B cell (primary cell): ENCODE data around the gene MYCBPAP. TPM values are rescaled to one million over a fixed set of nuclear protein-coding genes. Genes with fewer than 3 reads are reported as not detected.

ENCODE experiments used
- ATAC-seq: fragments of 200-7000 bp; cut with Tn5 transposase; one replicate; pipeline ENCODE4 v1.10.0; 2021; ENCODE audit warnings: low read depth, mild to moderate bottlenecking, moderate number of reproducible peaks, moderate library complexity
- CTCF ChIA-PET: fragments of 350-600 bp; sonication (Branson Sonifier 250); formaldehyde crosslinking; loops from one replicate; lab custom pipeline; 2021; ENCODE audit warnings: antibody characterized with exemption, inconsistent platforms; lab: Charles Lee
- POLR2A ChIA-PET: fragments of 350-600 bp; sonication (Branson Sonifier 250); formaldehyde crosslinking; loops from one replicate; lab custom pipeline; 2021; ENCODE audit warnings: antibody characterized with exemption; lab: Charles Lee
- DNase-seq: peaks from one replicate; pipeline ENCODE4 v3.0.0; 2013
- H2AFZ ChIP-seq: 2 replicates; pipeline ENCODE4 v1.6.1; 2012; ENCODE audit warnings: mild to moderate bottlenecking, low read depth, low read length; ENCODE audit not compliant: insufficient read depth, poor library complexity, severe bottlenecking
- H3K27ac ChIP-seq, 2 donors: 1 replicate in 1 of 2; 2 replicates in 1 of 2; pipeline ENCODE4 v1.5.1; 2012 to 2013; ENCODE audit warnings: low read length in 2 of 2, mild to moderate bottlenecking in 2 of 2, moderate library complexity in 1 of 2
- H3K27me3 ChIP-seq, 4 experiments: fragments of 200-600 bp in 1 of 4; sonication (generic) in 1 of 4; replicated peaks in 1 of 4; 1 replicate in 2 of 4; 2 replicates in 2 of 4; pipeline versions ENCODE4 v1.6.1 to v1.7.0; 2013 to 2016; ENCODE audit warnings: low read length in 3 of 4, mild to moderate bottlenecking in 2 of 4, mixed read lengths in 1 of 4, moderate library complexity in 1 of 4; ENCODE audit not compliant: insufficient read depth in 4 of 4, control insufficient read depth in 3 of 4; ENCODE audit errors: control extremely low read depth in 1 of 4
- H3K36me3 ChIP-seq, 2 experiments: replicated peaks in 1 of 2; 1 replicate in 1 of 2; 2 replicates in 1 of 2; pipeline versions ENCODE4 v1.6.1 to v1.7.1; 2013; ENCODE audit warnings: low read length in 1 of 2; ENCODE audit not compliant: insufficient read depth in 2 of 2, control insufficient read depth in 1 of 2; ENCODE audit errors: control extremely low read depth in 1 of 2, extremely low read depth in 1 of 2
- H3K4me1 ChIP-seq, 2 donors: fragments of 200-600 bp in 1 of 2; sonication (generic) in 1 of 2; 1 replicate in 1 of 2; 2 replicates in 1 of 2; pipeline versions ENCODE4 v1.5.1 to v1.6.1; 2013 to 2017; ENCODE audit warnings: low read length in 2 of 2; ENCODE audit not compliant: control insufficient read depth in 2 of 2, insufficient read depth in 2 of 2
- H3K4me2 ChIP-seq: replicated peaks from 2 replicates; pipeline ENCODE3; 2012; ENCODE audit warnings: mild to moderate bottlenecking, low read depth, low read length; ENCODE audit not compliant: poor library complexity, severe bottlenecking
- H3K4me3 ChIP-seq, 5 experiments: fragments of 200-600 bp in 1 of 5; sonication (generic) in 1 of 5; 1 replicate in 3 of 5; 2 replicates in 2 of 5; pipeline versions ENCODE4 v1.5.1 to v1.7.0; 2011 to 2016; ENCODE audit warnings: low read length in 4 of 5, mild to moderate bottlenecking in 4 of 5, low read depth in 2 of 5, control low read depth in 1 of 5, moderate library complexity in 1 of 5; ENCODE audit not compliant: insufficient read depth in 1 of 5; ENCODE audit errors: control extremely low read depth in 1 of 5, extremely low read depth in 1 of 5
- H3K79me2 ChIP-seq: fragments of 200-600 bp; sonication (generic); one replicate; pipeline ENCODE4 v1.6.0; 2016; ENCODE audit warnings: low read length; ENCODE audit not compliant: control insufficient read depth, insufficient read depth
- H3K9ac ChIP-seq: fragments of 200-600 bp; sonication (generic); 2 replicates; pipeline ENCODE4 v1.6.1; 2017; ENCODE audit warnings: mild to moderate bottlenecking, low read length, moderate library complexity
- H3K9me3 ChIP-seq, 3 donors: one replicate each; pipeline versions ENCODE4 v1.6.1 to v1.7.1; 2013; ENCODE audit warnings: low read length in 2 of 3; ENCODE audit not compliant: control insufficient read depth in 2 of 3, insufficient read depth in 1 of 3; ENCODE audit errors: control extremely low read depth in 1 of 3
- H4K20me1 ChIP-seq: 2 replicates; pipeline ENCODE4 v1.6.0; 2012; ENCODE audit warnings: mild to moderate bottlenecking, low read length; ENCODE audit not compliant: insufficient read depth, control insufficient read depth, poor library complexity, severe bottlenecking
- H3K27ac Mint-ChIP-seq: one replicate; pipeline ENCODE4 v1.8.0; 2021; ENCODE audit warnings: mixed read lengths
- H3K27me3 Mint-ChIP-seq: one replicate; pipeline ENCODE4 v1.8.0; 2021; ENCODE audit warnings: mixed read lengths
- H3K4me1 Mint-ChIP-seq: one replicate; pipeline ENCODE4 v1.8.0; 2021; ENCODE audit warnings: mixed read lengths
- H3K4me3 Mint-ChIP-seq: one replicate; pipeline ENCODE4 v1.8.0; 2021; ENCODE audit warnings: mixed read lengths
- H3K9me3 Mint-ChIP-seq: one replicate; pipeline ENCODE4 v1.8.0; 2022; ENCODE audit warnings: mixed read lengths; ENCODE audit not compliant: insufficient read depth
- EZH2 ChIP-seq: IDR thresholded peaks from 2 replicates; pipeline ENCODE4 v1.6.1; 2012; ENCODE audit warnings: borderline replicate concordance, low read depth, mild to moderate bottlenecking, moderate library complexity, low read length; ENCODE audit not compliant: insufficient read depth, poor library complexity, severe bottlenecking
- WGBS: methylation state at CpG from one replicate; pipeline ENCODE4 v1.1.5; 2013; ENCODE audit warnings: missing lambda C conversion rate; ENCODE audit not compliant: insufficient coverage; 5-methylcytosine and 5-hydroxymethylcytosine counted together
- intact Hi-C: fragments of 100-400 bp; cut with micrococcal nuclease; formaldehyde crosslinking; loops from one replicate; pipeline ENCODE4 v1.10.0; 2022
- polyA plus RNA-seq: library from polyadenylated mRNA; depleted of rRNA; stranded (reverse); fragments of >200 nt; gene quantifications from 2 replicates; pipeline ENCODE4 v1.2.3, GENCODE V29; 2012
- total RNA-seq, 2 donors: library from RNA; stranded (reverse); fragments of 120-200 nt in 1 of 2; gene quantifications; 1 replicate in 1 of 2; 2 replicates in 1 of 2; pipeline versions ENCODE4 v1.2.3 to v1.2.4, GENCODE V29; 2013 to 2022
- TF ChIP-seq, protein P1 (sequence below): fragments of 200-600 bp; IDR thresholded peaks from one replicate; pipeline ENCODE4 v1.8.0; 2022; ENCODE audit warnings: antibody characterized with exemption, mild to moderate bottlenecking

The MYCBPAP gene
- total and polyA plus RNA-seq, 2 donors (not counting 1 experiment from before 2014, with no cell fraction given) = 1.9 to 5.1 TPM

DNA sequence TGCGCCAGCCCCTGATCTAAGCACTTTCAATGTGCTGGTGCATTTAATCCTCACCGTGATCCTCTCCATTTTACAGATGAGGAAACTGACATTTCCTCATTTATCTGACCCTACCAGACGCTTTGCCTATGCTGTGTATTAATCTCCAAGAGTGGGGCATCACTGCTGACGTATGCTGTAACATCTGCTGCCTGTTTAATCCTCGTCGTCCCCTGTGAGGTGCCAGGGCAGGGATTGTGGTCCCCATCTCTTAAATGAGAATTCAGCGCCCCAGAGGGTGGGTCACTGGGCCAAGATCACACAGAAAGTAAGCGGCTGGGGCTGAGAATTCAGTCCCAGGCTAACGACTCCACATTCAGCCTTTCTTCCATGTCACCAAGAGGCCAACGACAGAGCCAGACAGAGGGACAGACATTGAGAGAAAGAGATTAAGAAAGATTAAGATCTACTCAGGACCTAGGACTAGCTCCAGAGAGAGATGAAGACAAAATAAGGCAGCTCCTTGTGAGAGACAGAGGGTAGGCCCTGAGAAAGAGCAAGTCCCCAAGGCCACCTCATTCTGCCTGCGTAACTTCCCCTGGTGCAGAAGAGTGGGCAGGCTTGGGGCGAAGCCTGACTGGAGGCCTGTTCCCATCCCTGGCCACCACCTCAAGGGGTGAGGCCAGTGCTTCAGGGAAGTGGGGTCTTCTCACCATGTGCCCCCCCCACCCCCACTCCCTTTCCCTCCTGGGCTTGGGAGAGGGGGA, 65.8 kb downstream of the MYCBPAP start:
- intact Hi-C loops = no loop called here
- CTCF ChIA-PET = interaction anchor here (0.6 kb wide), 1 partner anchor 378 kb away, joined by 3 read pairs; no protein-coding TSS in a partner anchor
- Histone ChIP-seq H3K27me3 (peaks cover 0 to 5% (median 0%) of the 10 kb centered on the region in 4 experiments), H3K27ac (no peak overlapping the region), H3K79me2 (no peaks in the 10 kb centered on the region), H3K9ac (no peak overlapping the region), H4K20me1 (no peaks in the 10 kb centered on the region), H3K4me2 (no peak overlapping the region), H3K9me3 (no peaks in the 10 kb centered on the region), H3K4me3 (no peak overlapping the region), H2AFZ (no peak overlapping the region), H3K4me1 (no peaks in the 10 kb centered on the region), H3K36me3 (no peaks in the 10 kb centered on the region)
- DNase-seq = no peak
- no peak overlapping the region for H3K4me3 Mint-ChIP-seq
- H3K27me3 Mint-ChIP-seq = peaks cover 36% of the 10 kb centered on the region
- H3K4me1 Mint-ChIP-seq = no peaks in the 10 kb centered on the region
- H3K27ac Mint-ChIP-seq = no peak overlapping the region
- TF ChIP-seq, protein P1, sequence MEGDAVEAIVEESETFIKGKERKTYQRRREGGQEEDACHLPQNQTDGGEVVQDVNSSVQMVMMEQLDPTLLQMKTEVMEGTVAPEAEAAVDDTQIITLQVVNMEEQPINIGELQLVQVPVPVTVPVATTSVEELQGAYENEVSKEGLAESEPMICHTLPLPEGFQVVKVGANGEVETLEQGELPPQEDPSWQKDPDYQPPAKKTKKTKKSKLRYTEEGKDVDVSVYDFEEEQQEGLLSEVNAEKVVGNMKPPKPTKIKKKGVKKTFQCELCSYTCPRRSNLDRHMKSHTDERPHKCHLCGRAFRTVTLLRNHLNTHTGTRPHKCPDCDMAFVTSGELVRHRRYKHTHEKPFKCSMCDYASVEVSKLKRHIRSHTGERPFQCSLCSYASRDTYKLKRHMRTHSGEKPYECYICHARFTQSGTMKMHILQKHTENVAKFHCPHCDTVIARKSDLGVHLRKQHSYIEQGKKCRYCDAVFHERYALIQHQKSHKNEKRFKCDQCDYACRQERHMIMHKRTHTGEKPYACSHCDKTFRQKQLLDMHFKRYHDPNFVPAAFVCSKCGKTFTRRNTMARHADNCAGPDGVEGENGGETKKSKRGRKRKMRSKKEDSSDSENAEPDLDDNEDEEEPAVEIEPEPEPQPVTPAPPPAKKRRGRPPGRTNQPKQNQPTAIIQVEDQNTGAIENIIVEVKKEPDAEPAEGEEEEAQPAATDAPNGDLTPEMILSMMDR = no peak
- no peak for TF ChIP-seq EZH2
- POLR2A ChIA-PET = no interaction called here
- no peak for ATAC-seq
- H3K9me3 Mint-ChIP-seq = no peaks in the 10 kb centered on the region
- 94% methylated on average over 7 of the region's 12 CpGs for WGBS

DNA sequence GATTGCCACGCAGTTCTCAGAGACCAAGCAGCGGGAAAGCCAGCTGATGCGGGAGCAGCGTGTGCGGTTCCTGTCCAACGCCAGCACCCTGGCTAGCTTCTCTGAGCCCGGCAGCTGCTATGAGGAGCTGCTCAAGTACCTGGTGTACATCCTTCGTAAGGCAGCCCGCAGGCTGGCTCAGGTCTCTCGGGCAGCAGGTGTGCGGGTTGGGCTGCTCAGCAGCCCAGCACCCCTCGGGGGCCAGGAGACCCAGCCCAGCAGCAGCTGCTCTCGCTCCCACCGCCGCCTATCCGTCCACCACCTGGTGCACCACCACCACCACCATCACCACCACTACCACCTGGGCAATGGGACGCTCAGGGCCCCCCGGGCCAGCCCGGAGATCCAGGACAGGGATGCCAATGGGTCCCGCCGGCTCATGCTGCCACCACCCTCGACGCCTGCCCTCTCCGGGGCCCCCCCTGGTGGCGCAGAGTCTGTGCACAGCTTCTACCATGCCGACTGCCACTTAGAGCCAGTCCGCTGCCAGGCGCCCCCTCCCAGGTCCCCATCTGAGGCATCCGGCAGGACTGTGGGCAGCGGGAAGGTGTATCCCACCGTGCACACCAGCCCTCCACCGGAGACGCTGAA, 67.5 kb downstream of the MYCBPAP start:
- Mint-ChIP-seq H3K27me3 (peaks cover 33% of the 10 kb centered on the region), H3K9me3 (no peaks in the 10 kb centered on the region), H3K27ac (no peak overlapping the region), H3K4me3 (no peak overlapping the region), H3K4me1 (no peaks in the 10 kb centered on the region)
- 89% methylated on average over 33 of the region's 33 CpGs for WGBS
- CTCF ChIA-PET = no interaction called here
- Histone ChIP-seq H3K9me3 (no peaks in the 10 kb centered on the region), H3K36me3 (no peaks in the 10 kb centered on the region), H2AFZ (no peak overlapping the region), H4K20me1 (no peaks in the 10 kb centered on the region), H3K27me3 (peaks cover 0 to 8% (median 0%) of the 10 kb centered on the region in 4 experiments), H3K27ac (no peak overlapping the region), H3K9ac (no peak overlapping the region), H3K4me3 (no peak overlapping the region), H3K79me2 (no peaks in the 10 kb centered on the region), H3K4me2 (no peak overlapping the region), H3K4me1 (no peaks in the 10 kb centered on the region)
- POLR2A ChIA-PET = no interaction called here
- TF ChIP-seq, protein P1 = no peak
- TF ChIP-seq EZH2 = no peak
- no peak for DNase-seq
- no peak for ATAC-seq
- intact Hi-C loops = no loop called here
